Cardiac muscle cell (in vitro differentiated cells and primary cell): Measurements from ENCODE around the gene RAD52. TPM values are rescaled to one million over a fixed set of nuclear protein-coding genes. Genes with fewer than 3 reads are reported as not detected.
"Not testable (repeated sequence)": the region's sequence is repeated elsewhere in the genome, so short reads cannot be mapped to it uniquely, and the experiment has no call there.

Experiments
- DNase-seq, 2 donors: peaks; one replicate each; pipeline versions ENCODE4 v3.0.0 to v3.0.0-alpha.2; 2010 to 2017; ENCODE audit warnings: low read depth in 1 of 2, low spot score in 1 of 2
- H3K27ac ChIP-seq: fragments of 200-600 bp; sonication (generic); 2 replicates; pipeline ENCODE4 v1.5.1; 2016
- H3K27me3 ChIP-seq: fragments of 200-600 bp; sonication (generic); 2 replicates; pipeline ENCODE4 v1.6.0; 2016; ENCODE audit warnings: control low read depth
- H3K36me3 ChIP-seq: fragments of 200-600 bp; sonication (generic); 2 replicates; pipeline ENCODE4 v1.5.1; 2016; ENCODE audit warnings: control low read depth
- H3K4me1 ChIP-seq: fragments of 200-600 bp; sonication (generic); 2 replicates; pipeline ENCODE4 v1.8.1; 2017; ENCODE audit warnings: low read depth, mild to moderate bottlenecking, mixed run types
- H3K4me3 ChIP-seq: fragments of 200-600 bp; sonication (generic); 2 replicates; pipeline ENCODE4 v1.5.1; 2016; ENCODE audit warnings: mild to moderate bottlenecking
- H3K9me3 ChIP-seq: fragments of 200-600 bp; sonication (generic); 2 replicates; pipeline ENCODE4 v1.5.1; 2017; ENCODE audit warnings: low read depth, mild to moderate bottlenecking, control low read depth
- polyA plus RNA-seq: library from polyadenylated mRNA; unstranded; fragments of >200 nt; fragmentation: Nextera tagmentation; extraction: Ambion mirVana; gene quantifications from 2 replicates; pipeline ENCODE4 v1.2.1, GENCODE V29; 2016
- total RNA-seq: library from RNA; depleted of rRNA; stranded (reverse); fragments of >200 nt; gene quantifications from 2 replicates; pipeline ENCODE4 v1.2.3, GENCODE V29; 2016
- TF ChIP-seq, protein P1 (sequence below): IDR thresholded peaks from 2 replicates; pipeline ENCODE4 v1.5.1; 2012; ENCODE audit warnings: low read depth, mild to moderate bottlenecking, low read length

The RAD52 gene
- total and polyA plus RNA-seq, 2 experiments from 2014 or later: 11.2 to 49.8 TPM

DNA sequence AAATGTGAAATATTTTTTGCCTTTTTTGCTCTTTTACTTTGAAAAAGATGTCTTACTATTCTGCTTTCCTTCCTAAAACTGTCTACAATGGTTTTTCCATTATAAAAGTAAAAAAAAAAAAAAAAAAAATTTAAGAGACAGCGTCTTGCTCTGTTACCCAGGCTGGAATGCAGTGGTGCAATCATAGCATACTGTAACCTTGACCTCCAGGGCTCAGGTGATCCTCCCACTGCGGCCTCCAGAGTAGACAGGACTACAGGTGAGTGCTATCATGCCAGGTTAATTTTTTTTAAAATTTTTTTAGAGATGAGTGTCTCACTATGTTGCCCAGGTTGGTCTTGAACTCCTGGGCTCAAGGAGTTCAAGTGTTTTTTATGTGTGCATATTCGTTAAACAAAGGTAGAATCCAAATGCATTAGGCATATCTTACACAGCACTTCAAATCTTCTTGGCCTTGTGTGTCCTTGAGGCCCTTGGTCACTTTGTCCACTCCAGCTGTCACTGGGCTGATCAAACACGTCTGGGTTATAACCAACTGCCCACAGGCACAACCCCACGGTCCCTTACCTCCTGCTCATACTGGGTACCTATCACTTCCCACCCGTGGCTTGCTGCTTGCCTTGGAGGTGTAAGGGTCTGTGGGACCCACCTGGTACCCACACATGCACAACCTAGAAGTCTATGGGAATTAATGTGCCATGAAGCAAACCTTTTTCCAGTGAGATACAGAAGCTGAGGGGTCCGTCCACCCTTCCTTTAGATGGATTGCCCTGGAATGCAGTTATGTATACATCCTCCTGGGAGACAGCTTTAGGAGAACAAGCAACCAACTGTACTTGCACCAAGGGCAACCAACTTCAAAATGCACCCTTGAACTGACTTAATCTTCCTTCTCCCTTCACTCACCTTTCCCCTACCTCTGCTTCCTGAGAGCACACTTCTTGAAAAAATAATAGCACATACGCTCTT is 12.8 kb downstream of the RAD52 start:
- TF ChIP-seq, protein P1, sequence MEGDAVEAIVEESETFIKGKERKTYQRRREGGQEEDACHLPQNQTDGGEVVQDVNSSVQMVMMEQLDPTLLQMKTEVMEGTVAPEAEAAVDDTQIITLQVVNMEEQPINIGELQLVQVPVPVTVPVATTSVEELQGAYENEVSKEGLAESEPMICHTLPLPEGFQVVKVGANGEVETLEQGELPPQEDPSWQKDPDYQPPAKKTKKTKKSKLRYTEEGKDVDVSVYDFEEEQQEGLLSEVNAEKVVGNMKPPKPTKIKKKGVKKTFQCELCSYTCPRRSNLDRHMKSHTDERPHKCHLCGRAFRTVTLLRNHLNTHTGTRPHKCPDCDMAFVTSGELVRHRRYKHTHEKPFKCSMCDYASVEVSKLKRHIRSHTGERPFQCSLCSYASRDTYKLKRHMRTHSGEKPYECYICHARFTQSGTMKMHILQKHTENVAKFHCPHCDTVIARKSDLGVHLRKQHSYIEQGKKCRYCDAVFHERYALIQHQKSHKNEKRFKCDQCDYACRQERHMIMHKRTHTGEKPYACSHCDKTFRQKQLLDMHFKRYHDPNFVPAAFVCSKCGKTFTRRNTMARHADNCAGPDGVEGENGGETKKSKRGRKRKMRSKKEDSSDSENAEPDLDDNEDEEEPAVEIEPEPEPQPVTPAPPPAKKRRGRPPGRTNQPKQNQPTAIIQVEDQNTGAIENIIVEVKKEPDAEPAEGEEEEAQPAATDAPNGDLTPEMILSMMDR: no peak
- no peak overlapping the region for H3K4me3 ChIP-seq

DNA sequence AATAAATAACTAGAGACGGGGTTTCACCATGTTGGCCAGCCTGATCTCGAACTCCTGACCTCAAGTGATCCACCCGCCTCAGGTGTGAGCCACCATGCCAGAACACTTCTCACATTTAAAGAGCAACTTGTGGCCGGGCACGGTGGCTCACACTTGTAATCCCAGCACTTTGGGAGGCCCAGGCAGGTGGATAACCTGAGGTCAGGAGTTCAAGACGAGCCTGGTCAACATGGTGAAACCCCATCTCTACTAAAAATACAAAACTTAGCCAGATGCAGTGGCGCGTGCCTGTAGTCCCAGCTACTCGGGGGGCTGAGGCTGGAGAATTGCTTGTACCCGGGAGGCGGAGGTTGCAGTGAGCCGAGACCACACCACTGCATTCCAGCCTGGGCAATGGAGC is 13.6 kb downstream of the RAD52 start:
- H3K27ac ChIP-seq, H3K4me3 ChIP-seq, H3K4me1 ChIP-seq, H3K27me3 ChIP-seq, H3K9me3 ChIP-seq, DNase-seq, H3K36me3 ChIP-seq: not testable (repeated sequence)

More for the DNA sequence above, 12.8 kb downstream of the RAD52 start:
- H3K27me3 ChIP-seq: no peaks in the 10 kb centered on the region
- no peaks in the 10 kb centered on the region for H3K36me3 ChIP-seq
- H3K27ac ChIP-seq: no peak overlapping the region
- DNase-seq: no peak
- peaks cover 3% of the 10 kb centered on the region for H3K4me1 ChIP-seq
- H3K9me3 ChIP-seq: no peaks in the 10 kb centered on the region

DNA sequence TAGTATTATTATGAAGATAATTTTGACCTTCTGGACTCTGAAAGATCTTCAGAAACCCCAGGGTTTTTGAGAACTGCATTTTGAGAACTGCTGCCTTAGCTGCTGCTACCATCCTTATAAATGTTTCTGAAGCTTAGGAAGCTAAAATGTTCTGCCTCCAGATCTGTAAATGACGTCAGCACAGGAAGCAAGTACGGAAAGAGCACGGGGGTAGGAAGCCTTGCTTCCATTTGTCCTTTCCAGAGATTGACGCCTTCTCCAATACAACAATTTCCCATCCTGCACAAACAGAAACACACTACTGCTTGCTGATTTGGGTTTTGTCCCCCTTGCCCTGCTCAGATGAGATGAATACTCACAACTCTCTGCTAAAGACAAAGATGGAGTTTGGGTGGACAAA is 17.9 kb downstream of the RAD52 start:
- no peak for DNase-seq
- Histone ChIP-seq H3K27ac (no peak overlapping the region), H3K36me3 (peaks cover 36% of the 10 kb centered on the region), H3K4me1 (no peaks in the 10 kb centered on the region), H3K27me3 (no peaks in the 10 kb centered on the region), H3K9me3 (no peaks in the 10 kb centered on the region), H3K4me3 (no peak overlapping the region)
- TF ChIP-seq, protein P1: no peak

DNA sequence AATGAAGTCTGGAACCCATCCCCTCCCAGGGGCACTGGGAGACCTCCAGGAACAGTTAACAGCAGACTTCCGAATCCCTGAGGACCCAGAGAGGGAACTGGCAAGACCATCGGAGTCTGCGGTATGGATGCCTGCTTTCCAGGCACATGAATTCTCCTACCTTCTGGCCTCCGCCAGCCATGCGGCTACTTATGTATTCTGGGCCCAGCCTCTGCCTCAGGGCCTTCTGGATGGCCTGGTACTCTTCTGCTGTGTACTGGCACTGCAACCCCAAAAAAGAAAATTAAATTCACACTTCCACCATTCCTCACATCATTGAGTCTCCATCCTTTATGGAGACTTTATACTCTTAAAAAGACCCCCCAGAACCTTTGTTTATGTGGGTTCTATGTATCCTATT is 18.4 kb downstream of the RAD52 start:
- Histone ChIP-seq H3K4me3 (no peak overlapping the region), H3K27me3 (no peaks in the 10 kb centered on the region), H3K36me3 (peaks cover 37% of the 10 kb centered on the region), H3K9me3 (no peaks in the 10 kb centered on the region), H3K4me1 (no peaks in the 10 kb centered on the region), H3K27ac (no peak overlapping the region)
- TF ChIP-seq, protein P1: no peak
- no peak for DNase-seq

DNA sequence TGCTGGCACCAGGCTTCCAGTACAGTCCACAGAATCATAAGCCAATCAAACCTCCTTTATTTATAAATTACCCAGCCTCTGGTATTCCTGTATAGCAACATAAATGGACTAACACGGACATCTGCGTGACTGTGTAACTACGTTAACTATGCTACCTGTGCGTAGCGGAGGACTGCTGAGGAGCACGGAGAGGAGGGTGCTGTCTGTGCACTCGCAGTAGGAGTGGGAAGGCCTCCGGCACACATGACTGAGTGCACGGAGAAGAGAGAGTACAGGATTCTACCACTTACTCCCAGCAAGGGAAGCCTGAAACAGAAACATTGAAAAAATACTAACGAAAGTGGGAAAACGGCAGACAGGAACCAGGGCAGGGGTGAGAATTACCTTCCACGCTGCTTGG is 22.9 kb downstream of the RAD52 start:
- DNase-seq: no peak
- TF ChIP-seq, protein P1: no peak
- H3K36me3 ChIP-seq: peaks cover 48% of the 10 kb centered on the region

DNA sequence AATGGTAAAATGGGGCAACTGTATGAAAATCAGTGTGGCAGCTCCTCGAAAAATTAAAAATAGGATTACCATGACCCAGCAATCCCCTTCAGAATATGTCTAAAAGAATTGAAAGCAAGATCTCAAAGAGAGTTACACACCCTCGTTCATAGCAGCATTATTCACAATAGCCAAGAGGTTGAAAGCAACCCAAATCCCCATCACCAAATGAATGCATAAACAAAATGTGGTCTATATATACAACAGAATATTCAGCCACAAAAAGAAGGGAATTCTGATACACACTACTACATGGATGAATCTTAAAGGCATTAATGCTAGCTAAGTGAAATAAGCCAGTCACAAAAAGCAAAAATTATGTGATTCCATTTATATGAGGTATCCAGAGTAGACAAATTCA is 27.2 kb downstream of the RAD52 start:
- Histone ChIP-seq H3K4me1 (no peaks in the 10 kb centered on the region), H3K9me3 (no peaks in the 10 kb centered on the region), H3K27me3 (no peaks in the 10 kb centered on the region), H3K36me3 (peaks cover 32% of the 10 kb centered on the region), H3K4me3 (no peak overlapping the region), H3K27ac (no peak overlapping the region)
- DNase-seq: no peak
- TF ChIP-seq, protein P1: no peak

More for the DNA sequence above, 22.9 kb downstream of the RAD52 start:
- Histone ChIP-seq H3K4me1 (no peaks in the 10 kb centered on the region), H3K27ac (no peak overlapping the region), H3K4me3 (no peak overlapping the region), H3K27me3 (no peaks in the 10 kb centered on the region), H3K9me3 (no peaks in the 10 kb centered on the region)
